ENCODE data around the gene LRP3.

The LRP3 gene

DNA sequence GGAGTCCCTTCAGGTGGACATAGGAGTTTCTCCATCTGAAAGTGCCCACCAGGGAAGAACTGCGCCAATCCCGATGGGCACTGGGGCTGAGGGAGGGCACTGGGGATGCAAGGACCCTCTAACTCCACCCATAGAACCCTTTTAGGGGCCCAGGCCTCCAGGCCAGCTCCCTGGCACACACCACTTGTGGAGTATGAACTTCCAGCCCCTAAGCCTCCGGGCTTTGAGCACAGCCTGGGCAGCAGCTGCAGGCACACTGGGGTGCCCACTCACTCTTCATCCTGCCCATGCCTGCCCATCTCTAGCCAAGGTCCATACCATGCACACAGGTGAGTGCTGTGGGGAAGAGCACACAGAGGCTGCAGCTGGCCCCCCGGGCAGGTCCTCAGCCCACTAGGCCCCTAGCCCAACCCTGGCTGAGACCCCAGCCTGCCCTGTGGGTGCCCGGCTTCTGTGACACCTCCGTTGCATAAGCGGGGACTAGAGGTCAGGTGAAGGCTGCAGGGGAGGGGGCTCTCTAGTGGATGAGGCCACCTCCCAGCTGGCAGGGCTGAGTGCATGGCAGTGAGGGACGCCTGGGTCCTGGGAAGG lies 46.1 kb downstream of the LRP3 start:
- DNase-seq: no peak

DNA sequence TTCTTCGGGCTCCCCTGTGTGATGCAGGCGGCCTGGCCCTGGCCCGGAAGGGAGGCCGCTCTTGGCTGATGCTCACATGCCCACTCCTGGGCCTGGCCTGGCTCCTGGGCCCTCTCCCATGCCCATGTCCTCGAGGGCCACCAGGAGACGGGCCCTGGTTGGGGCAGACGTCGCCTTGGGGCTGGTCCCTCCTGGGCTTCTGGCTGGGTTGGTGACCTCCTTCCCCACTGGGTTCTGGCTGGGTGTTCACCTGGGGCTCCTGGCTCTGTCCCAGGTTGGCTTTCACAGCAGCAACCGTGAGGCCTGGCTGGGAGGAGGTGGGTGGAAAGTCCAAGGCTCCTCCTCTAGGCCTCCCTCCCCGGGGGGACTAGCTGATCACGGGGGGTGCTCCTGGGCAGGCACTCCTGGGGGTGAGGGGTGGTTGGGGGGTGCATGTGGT lies 47.0 kb downstream of the LRP3 start:
- DNase-seq: no peak

DNA sequence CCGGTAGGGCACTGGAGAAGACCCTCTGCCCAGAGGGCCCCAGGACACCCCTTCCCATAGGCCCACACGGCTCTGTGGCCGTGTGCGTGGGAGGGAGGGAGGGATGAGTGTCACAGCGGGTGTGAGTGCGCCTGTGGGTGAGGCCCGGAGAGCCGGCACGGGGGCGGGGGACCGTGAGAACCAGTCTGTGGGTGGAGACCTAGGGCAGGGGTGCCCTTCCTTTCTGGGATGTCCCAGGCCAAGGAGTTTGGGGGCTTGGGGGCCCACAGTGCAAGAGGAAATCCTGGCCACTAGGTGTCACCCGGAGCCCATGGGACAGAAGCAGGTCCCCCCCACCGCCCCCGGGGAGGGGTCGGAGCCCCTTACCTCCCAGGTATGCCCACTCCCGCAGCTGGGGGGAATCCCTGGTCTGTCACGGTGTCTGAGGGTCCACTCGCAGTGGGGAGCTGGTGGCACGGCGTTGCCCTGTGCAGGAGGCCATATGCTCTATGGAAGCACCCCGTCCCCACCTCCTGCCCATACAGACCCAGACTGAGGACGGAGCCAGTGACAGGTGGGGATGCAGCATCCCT lies 47.5 kb downstream of the LRP3 start:
- no peak for DNase-seq

DNA sequence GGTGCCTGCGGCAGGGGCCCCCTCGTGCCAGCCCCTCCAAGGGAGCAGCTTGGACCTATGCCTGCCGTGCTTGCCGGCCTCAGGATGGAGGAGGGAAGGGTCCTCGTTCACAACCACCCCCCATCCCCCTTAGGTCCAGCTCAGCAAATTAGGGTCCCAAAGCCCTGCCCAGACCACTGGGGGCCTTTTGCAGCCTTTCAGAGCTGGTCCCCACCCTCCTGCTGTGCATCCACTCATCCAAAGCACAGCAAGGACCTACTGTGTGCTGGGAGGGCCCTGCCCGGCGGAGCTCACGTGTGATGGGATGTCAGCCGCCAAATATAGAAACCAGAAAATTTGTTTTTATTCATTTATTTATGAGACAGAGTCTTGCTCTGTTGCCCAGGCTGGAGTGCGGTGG lies 48.0 kb downstream of the LRP3 start:
- no peak for DNase-seq

DNA sequence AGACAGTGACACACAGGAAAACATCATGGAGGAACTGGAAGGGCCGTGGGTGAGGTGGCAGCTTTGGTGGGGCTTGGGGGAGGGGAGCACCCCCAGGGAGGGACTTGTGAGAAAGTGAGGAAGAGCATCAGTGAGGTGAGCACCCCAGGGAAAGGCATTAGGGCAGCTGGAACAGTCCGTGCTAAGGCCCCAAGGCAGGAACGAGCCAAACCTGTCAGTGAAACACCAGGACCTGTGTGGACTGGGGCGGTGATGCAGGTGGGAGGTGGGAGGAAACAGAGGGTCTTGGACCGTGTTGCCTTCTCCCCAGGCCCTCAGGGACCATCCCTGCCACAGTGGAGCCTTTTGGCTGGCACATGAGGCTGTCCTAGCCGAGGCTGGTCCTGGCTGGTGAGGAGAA lies 48.8 kb downstream of the LRP3 start:
- no peak for DNase-seq

DNA sequence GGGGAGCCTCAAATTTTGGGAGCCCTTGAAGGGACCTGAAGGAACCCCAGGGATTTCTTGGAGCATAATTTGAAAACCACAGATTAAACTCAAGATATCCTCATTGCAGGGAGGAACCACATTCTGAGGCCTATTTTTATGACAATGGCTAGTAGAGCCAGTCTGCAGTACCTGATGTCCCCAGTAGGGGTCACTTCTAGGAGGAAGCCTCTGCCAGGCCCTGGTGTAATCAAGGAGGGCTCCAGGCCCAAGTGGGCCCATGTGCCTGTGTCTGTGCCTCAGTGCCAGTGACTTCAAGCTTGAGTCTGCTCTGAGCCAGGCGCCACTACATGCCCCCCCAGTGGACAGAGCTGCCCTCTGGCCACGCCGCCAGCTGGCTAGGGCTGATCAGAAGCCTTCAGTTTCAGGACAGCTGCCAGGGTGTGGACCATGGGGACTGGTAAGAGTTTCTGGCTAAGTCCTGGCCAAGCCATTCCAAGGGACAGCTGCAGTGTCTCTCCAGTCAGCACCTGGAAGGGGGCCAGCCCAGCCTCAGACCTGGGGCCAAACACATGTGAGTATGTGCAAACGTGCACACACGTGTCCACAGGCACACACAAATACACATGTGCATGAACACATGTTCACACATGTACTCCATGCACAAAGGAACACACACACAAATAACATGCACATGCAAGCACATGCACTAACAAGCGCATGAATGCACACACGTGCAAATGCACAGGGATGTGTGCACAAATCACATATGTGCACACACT lies 52.0 kb downstream of the LRP3 start:
- no peak for DNase-seq

DNA sequence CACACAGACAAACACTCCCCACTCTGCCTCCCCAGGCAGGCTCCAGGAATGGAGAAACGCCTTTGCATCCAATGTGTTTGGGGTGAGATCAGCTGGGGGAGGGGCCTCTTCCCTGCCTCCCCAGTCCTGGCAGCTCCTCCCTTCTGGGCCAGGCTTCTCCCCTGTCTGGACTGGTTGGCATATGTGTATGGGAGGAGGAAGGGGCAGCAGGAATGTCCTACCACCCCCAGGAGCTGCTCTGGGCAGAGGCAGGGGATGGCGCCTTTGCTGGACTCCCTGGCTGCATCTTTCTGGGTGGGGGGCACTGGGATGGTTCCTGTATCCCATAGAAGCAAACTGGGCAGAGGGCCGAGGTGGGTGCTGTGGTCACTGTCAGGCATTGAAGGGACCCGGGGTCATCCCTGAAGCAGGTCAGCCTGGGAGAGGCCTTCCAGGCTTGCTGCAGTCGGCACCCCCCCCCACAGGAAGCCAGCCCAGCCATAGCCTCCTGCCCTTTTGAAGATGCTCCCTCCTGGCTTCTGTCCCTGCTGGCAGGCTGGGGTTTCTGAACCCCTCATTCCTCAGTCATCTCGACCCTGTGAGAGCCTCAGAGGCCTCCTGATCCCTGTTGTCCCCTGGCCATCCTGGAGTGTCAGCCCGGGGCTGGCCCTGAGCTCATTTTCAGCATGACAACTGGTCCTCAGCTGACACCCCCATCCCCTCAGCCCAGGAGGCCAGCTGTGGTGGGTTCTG lies 52.7 kb downstream of the LRP3 start:
- DNase-seq: no peak

DNA sequence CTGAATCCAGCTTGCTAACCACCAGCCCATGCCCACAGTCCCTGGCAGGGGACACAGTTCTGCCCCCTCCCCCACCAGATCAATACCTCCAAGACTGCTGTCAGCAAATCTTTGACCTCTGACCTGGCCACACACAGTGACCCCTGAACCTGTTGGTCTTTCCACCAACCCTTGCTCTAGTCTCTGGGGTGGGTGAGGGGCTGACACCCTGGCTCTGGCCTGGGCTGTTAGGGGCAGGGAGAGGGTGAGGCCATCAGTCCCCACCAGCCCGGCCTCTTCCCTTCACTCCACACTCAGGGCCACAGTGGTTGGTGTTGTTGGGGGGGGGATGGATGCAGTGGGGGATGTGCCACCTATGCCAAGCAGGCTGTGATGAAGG lies 53.3 kb downstream of the LRP3 start:
- DNase-seq: no peak

DNA sequence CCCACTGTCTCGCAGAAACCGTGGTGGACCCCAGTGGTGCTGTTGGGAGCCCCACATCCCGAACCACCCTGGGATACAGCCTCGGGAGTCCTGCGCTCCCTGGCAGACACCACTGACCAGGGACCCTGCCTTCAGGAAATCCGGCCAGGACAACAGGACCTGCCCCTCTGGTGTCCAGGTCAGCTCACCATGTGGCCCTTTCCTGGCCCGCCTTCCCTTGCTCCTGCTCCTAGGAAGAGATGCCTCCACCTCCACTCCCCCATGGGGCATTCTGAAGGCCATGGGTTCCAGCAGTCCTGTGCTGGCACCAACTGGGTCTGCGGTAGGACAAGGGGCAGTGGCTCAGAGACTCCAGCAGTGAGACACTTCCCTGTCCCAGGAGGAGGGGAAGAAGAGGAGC lies 54.0 kb downstream of the LRP3 start:
- no peak for DNase-seq

DNA sequence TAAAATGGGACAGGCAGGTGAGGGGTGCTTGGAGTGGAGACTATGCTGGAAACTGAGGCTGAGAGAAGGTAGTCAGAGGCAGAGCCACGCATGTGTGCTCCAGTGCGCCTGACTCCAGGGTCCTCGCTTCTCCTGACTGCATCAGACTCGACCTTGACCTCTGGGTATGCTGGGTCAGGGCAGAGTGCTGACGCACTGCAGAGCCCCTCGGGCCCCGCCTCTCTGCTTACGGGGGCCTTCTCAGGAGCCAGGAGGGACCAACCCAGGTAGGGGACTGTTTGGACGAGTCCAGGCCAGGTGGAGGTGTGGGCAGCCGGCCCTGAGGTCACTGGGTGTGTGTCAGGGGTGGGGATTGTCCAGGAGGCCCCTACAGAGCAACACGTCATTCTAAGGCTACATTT lies 54.4 kb downstream of the LRP3 start:
- DNase-seq: no peak

DNA sequence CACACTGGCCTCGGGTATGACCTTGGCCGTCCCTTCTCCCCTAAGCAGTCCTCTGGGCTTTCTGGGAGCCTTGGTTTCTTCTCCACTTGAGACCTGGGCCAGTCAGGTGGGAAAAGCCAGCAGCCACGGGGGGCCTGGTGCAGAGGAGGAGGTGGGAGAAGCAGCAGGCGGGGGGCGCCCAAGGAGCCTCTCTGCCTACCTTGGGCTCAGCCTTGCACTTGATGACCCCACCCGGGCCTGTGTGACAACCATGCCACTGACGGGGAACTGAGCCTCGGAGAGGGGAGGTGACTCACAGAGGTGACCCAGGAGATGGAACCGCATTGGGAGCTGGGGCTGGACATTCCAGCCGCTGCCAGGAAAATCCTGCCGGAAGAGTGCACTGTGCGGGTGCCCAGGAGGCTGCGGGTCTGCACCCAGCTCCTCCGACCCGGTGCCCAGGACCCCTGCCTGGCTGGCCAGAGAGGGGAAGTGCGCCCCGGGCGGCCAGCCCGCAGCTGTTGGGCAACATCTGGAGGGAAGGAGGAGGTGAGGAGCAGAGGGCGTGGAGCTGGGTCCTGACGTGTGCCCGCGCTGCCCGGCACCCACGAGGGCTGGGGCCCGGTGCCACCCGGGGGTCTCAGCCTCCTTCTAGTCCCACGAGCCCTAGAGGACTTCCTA lies 55.0 kb downstream of the LRP3 start:
- DNase-seq: peak; percentile 67

DNA sequence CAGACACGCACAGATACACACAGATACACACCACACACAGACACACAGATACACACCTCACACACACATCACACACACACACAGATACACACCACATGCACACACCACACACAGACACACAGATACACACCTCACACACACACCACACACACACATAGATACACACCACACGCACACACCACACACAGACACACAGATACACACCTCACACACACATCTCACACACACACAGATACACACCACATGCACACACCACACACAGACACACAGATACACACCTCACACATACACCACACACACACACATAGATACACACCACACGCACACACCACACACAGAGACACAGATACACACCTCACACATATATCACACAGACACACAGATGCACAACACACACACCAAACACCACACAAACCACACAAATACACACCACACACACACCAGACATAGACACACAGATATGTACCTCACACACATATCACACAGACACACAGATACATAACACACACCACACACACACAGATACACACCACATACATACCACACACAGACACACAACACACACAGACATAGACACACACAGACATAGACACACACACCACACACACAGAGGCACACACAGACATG lies 55.7 kb downstream of the LRP3 start:
- no peak for DNase-seq

DNA sequence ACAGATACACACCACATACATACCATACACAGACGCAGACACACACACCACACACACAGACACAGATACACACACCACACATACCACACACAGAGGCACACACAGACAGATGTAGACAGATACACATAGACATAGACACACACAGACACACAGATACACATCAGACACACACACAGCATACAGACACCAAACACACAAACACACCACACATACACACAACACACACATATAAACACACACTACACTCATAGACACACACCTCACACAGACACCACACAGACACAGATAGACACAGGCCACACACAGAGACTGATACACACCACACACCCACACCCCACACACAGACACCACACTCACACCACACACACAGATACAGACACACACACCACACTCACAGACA lies 56.4 kb downstream of the LRP3 start:
- DNase-seq: no peak

DNA sequence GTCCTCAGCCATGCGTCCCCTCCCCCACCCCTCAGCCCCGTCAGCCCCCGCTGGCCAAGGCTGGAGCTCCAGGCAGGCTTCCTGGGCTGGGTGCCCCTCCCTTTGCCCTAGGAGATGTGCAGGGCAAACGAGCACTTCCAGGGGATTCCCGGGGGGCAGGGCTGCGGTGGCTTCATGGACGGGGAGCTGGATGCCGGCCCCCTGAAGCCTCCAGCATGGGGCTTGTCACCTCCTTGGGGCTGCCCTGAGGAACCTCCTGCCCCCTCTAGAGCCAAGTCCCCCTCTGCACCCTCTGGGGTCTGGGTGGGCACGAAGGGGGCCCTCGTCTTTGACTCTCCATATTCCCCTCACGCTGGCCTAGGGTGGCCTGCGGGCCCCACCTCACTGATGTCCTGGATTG lies 56.9 kb downstream of the LRP3 start:
- DNase-seq: no peak

DNA sequence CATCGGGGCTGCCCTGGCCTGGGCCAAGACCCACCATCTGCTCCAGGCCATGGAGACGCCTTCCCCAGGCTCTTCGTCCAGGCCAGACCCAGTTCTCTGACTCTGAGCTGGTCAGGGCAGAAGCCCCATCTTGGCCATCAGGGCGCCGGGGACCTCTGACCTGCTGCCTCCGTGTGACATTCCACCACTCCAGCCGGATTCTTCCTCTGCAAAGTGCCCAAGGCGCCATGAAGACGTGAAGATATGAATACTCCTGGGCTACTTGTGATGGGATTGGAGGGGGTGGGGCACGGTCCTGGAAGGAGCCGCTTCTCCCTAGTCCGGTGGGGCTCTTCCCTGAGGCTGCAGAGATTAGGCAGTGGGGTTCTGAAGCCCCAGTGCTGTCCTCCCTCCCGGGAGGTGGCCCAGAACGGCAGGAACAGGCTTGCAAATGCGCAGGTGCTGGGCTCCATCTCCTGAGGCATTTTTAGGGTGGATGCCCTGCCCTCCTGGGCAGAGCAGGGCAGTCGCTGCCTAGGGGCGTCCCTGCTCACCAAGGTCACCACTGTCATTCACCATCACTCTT lies 57.5 kb downstream of the LRP3 start:
- DNase-seq: no peak

DNA sequence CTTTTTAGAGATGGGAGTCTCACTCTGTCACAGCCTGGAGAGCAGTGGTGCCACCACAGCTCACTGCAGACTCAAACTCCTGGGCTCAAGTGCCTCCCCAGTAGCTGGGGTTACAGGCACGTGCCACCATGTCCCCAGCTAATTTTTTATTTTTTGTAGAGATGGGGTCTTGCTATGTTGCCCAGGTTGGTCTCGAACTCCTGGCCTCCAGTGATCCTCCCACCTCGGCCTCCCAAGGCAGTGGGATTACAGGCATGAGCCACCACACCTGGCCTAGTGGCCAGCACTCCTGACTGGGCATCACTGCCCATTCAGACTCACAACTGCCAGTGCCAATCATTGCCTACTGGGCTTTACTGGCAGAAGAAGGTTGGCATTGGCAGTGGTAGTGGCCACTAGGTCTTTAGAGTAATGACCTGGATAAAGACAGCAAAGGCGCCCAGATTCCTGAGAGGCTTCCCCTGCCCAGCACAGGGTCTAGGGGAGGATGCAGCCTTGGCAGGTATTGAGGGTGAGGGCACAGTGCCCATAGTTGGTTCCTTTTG lies 58.4 kb downstream of the LRP3 start:
- no peak for DNase-seq

DNA sequence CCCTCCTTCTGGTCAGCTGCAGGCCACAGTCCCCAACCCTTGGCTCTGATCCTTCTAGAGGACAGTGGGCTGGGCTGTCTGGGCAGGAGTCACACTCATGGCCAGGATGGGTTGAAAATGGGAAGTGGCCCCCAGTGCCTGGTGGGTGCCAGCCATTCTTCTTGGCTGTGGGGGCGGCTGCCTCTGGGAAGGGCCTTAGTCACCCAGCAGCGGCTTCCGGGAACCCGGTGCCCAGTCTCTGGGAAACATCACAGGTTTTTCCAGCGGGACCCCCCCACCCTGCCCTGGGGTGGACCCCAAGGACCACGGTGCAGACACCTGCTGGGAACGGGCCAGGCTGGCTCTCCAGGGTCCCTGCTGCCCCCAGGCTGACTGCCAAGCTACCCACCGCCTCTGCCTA lies 58.8 kb downstream of the LRP3 start:
- no peak for DNase-seq

DNA sequence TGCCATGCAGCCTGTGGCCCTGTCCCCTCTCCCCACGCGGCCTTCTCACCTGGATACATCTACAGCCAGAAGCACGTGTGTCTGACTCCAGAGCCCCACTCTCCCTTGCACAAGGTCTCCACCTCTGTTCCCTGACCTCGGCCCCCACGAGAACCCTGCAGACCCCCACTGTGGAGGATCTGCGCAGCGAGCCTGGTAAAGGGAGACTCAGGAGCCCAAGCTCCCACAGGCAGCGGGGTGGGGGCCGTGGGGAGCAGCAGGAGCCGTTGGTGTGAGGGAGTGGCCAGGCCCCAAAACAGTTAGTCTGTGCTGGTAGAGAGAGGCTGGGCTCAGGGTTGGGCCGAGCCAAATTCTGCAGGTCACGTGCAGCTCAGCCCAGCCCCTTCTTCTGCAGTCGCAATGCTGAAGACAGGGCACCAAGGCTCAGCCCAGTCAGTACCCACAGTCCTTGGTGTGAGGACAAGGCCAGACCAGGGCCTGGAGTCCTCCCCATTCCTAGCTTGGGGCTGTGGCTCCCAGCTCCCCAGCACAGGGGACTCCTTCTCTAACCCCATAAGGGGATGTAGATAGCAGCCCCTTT lies 60.2 kb downstream of the LRP3 start:
- DNase-seq: no peak

DNA sequence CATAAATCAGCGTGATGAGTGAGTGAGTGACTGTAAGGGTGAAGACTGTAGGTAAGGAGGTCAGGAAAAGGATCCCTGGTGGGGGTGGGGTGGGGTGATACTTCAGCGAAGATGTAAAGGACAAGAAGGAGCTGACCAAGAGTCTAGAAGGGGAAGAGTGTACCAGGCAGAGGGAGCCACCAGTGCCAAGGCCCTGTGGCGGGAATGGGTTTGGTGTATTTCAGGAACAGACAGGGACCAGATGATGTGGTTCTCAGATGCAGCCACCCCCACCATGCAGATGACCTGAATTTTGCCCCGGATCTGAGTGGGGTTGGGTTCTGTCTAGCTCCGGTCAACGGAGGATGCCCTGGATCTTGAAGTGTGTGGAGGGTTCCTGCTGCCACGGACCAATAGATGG lies 61.7 kb downstream of the LRP3 start:
- no peak for DNase-seq

DNA sequence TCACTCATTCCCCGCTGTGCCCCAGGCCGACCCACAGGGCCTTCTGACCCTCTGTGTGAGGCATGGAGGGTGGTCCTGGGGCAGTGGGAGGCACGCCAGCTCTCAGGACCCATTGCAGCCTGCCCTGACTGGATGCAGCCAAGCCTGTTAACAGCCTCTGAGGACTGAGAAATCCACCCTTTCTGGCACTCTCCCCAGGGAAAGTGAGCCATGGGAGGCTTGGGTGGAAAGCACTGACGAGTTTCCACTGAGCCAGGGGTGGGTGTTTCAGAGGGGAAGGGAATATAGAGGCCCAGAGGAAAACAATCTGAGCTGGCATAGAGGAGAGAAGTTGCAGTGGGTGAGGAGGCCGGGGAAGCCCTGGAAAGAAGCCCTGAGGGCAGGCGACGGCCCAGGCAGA lies 62.1 kb downstream of the LRP3 start:
- DNase-seq: no peak

DNA sequence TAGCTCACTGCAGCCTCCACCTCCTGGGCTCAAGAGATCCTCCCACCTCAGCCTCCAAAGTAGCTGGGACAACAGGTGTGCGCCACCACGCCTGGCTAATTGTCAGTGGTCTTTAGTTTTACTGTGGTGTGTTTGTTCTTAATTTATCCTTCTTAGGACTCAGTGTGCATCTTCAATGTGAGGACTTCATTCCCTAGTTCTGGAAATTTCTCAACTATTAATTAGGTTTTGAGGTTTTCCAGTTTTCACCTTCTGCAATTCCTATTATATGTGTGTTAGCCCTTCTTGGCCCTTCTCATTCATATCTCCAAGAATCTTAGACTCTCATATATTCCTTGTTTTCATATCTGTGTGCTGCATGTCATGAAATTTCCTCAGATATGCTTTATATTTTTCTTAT lies 63.7 kb downstream of the LRP3 start:
- no peak for DNase-seq
